ENCODE measurements around the gene TSR3.

DNA sequence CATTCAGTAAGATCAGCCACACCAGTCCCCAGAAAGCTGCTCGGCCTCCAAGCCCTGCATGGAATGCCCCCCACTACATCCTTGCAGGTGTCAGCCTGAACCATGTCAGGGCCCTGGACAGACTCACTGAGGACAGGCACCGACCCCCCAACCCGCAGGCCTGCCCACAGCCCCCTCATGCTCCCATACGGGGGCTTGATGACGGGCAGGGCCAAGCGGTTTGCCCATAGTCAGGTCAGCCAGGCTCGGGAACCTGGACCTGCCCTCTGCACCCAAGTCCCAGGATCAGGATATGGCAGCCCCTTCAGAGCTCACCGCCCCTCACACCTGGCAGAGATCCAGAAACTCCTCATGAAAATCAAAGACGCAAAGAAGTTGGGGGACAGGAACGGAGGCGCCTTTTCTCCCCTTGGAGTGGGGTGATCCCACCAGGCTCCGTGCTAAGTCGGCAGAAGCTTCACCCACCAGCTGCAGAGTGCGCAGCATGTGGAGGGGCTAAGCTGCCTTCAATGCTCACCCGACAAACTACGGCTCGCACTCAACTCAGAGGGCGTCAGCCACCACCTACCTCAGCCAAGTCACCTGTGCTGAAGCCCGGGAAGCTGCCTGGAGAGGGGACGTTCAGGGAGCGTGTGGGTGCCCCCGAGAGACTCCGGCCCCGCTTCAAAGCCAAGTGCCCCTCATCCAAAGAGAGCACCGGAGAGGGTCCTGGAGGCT, 26.6 kb upstream of the TSR3 start:
- TF ChIP-seq, protein P1, sequence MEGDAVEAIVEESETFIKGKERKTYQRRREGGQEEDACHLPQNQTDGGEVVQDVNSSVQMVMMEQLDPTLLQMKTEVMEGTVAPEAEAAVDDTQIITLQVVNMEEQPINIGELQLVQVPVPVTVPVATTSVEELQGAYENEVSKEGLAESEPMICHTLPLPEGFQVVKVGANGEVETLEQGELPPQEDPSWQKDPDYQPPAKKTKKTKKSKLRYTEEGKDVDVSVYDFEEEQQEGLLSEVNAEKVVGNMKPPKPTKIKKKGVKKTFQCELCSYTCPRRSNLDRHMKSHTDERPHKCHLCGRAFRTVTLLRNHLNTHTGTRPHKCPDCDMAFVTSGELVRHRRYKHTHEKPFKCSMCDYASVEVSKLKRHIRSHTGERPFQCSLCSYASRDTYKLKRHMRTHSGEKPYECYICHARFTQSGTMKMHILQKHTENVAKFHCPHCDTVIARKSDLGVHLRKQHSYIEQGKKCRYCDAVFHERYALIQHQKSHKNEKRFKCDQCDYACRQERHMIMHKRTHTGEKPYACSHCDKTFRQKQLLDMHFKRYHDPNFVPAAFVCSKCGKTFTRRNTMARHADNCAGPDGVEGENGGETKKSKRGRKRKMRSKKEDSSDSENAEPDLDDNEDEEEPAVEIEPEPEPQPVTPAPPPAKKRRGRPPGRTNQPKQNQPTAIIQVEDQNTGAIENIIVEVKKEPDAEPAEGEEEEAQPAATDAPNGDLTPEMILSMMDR (IDR thresholded peaks at IDR 0.05; ENCODE audit: insufficient read depth, low read length), result no peak
- TF ChIP-seq, protein P2, sequence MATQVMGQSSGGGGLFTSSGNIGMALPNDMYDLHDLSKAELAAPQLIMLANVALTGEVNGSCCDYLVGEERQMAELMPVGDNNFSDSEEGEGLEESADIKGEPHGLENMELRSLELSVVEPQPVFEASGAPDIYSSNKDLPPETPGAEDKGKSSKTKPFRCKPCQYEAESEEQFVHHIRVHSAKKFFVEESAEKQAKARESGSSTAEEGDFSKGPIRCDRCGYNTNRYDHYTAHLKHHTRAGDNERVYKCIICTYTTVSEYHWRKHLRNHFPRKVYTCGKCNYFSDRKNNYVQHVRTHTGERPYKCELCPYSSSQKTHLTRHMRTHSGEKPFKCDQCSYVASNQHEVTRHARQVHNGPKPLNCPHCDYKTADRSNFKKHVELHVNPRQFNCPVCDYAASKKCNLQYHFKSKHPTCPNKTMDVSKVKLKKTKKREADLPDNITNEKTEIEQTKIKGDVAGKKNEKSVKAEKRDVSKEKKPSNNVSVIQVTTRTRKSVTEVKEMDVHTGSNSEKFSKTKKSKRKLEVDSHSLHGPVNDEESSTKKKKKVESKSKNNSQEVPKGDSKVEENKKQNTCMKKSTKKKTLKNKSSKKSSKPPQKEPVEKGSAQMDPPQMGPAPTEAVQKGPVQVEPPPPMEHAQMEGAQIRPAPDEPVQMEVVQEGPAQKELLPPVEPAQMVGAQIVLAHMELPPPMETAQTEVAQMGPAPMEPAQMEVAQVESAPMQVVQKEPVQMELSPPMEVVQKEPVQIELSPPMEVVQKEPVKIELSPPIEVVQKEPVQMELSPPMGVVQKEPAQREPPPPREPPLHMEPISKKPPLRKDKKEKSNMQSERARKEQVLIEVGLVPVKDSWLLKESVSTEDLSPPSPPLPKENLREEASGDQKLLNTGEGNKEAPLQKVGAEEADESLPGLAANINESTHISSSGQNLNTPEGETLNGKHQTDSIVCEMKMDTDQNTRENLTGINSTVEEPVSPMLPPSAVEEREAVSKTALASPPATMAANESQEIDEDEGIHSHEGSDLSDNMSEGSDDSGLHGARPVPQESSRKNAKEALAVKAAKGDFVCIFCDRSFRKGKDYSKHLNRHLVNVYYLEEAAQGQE (IDR thresholded peaks at IDR 0.05; ENCODE audit: insufficient replicate concordance, low read depth), result no peak
- TF ChIP-seq POLR2AphosphoS5 (IDR thresholded peaks at IDR 0.05; ENCODE audit: low read depth), result no peak

Data from HL-60 (cell line).